H1 (cell line): Measurements from ENCODE around the gene SHC1. TPM values are rescaled to one million over a fixed set of nuclear protein-coding genes. Genes with fewer than 3 reads are reported as not detected.

Experiments
- BRCA1 ChIP-seq: IDR thresholded peaks from 2 replicates; pipeline ENCODE4 v1.6.1; 2012; ENCODE audit warnings: low read depth, low read length, improper control_type of control experiment
- RNF2 ChIP-seq: fragments of 200-900, 300-1000 bp; sonication (generic); IDR thresholded peaks from 2 replicates; pipeline ENCODE4 v1.7.1; 2016; ENCODE audit warnings: borderline replicate concordance, low read depth, mild to moderate bottlenecking, antibody characterized with exemption, low read length; ENCODE audit not compliant: poor library complexity, severe bottlenecking; ENCODE audit errors: missing control alignments
- SP1 ChIP-seq: IDR thresholded peaks from 2 replicates; pipeline ENCODE4 v1.6.1; 2011; ENCODE audit warnings: low read depth, low read length
- polyA plus RNA-seq, 7 experiments: library from polyadenylated mRNA; depleted of rRNA in 3 of 7; stranded (reverse) in 5 of 7; unstranded in 2 of 7; fragments of >200 nt in 5 of 7; fragments of 200-250 nt in 2 of 7; gene quantifications; 1 replicate in 5 of 7; 2 replicates in 1 of 7; 4 replicates in 1 of 7; pipeline versions ENCODE4 v1.2.1 to v1.2.3, GENCODE V29; 2011 to 2013; ENCODE audit warnings: missing spikeins in 2 of 7, mixed read lengths in 2 of 7
- total RNA-seq: library from RNA; stranded (reverse); fragmentation: NEBNext Ultra II Directional; extraction: Animal tissue kit (Norgen Biotek cat#: 25700); gene quantifications from 2 replicates; pipeline ENCODE4 v1.2.1, GENCODE V29; 2021
- TF ChIP-seq, protein P1 (sequence below): IDR thresholded peaks from 2 replicates; pipeline ENCODE4 v1.6.1; 2012; ENCODE audit warnings: inconsistent platforms

Gene SHC1
- total and polyA plus RNA-seq, 2 of the 8 experiments (the other 6 are each of a cell fraction or from before 2014, with no cell fraction given) = 177 to 212 TPM

GRCh38 chr1:155001425-155001674 lies 30.8 kb upstream of the SHC1 start (continued):
- TF ChIP-seq RNF2 (no peak), BRCA1 (no peak), SP1 (no peak)
- TF ChIP-seq, protein P1, sequence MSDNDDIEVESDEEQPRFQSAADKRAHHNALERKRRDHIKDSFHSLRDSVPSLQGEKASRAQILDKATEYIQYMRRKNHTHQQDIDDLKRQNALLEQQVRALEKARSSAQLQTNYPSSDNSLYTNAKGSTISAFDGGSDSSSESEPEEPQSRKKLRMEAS = no peak
